ENCODE measurements around the gene NDUFA7. TPM values are rescaled to one million over a fixed set of nuclear protein-coding genes. Genes with fewer than 3 reads are reported as not detected.
"Not testable (repeated sequence)": the region's sequence is repeated elsewhere in the genome, so short reads cannot be mapped to it uniquely, and the experiment has no call there.

Gene NDUFA7
- total RNA-seq, 1 donor from 2014 or later: 40.3 TPM

DNA sequence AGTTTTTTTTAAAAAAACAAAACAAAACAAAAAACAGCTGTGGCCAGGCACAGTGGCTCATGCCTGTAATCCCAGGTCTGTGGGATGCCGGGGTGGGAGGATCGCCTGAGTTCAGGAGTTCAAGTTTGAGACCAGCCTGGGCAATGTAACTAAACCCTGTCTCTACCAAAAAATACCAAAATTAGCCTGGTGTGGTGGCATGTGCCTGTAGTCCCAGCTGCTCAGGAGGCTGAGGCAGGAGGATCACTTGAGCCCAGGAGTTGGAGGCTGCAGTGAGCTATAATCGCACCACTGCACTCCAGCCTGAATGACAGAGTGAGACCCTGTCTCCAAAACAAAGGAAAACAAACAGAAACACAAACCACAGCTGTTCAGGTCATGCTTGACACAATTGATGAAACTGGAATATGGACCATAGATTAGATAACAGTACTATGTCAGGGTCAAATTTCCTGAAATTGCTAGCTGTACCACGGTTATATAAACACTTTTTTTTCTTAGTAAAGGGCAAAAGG lies 35.9 kb upstream of the NDUFA7 start:
- Mint-ChIP-seq H3K9me3 (peaks cover 4% of the 10 kb centered on the region), H3K27ac (no peak overlapping the region), H3K4me1 (peaks cover 11% of the 10 kb centered on the region), H3K4me3 (no peak overlapping the region), H3K36me3 (no peaks in the 10 kb centered on the region), H3K27me3 (ENCODE audit: low read depth) (peaks cover 4% of the 10 kb centered on the region)
- TF ChIP-seq, protein P1, sequence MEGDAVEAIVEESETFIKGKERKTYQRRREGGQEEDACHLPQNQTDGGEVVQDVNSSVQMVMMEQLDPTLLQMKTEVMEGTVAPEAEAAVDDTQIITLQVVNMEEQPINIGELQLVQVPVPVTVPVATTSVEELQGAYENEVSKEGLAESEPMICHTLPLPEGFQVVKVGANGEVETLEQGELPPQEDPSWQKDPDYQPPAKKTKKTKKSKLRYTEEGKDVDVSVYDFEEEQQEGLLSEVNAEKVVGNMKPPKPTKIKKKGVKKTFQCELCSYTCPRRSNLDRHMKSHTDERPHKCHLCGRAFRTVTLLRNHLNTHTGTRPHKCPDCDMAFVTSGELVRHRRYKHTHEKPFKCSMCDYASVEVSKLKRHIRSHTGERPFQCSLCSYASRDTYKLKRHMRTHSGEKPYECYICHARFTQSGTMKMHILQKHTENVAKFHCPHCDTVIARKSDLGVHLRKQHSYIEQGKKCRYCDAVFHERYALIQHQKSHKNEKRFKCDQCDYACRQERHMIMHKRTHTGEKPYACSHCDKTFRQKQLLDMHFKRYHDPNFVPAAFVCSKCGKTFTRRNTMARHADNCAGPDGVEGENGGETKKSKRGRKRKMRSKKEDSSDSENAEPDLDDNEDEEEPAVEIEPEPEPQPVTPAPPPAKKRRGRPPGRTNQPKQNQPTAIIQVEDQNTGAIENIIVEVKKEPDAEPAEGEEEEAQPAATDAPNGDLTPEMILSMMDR (IDR thresholded peaks at IDR 0.05; ENCODE audit: unreplicated experiment): no peak
- no peak for DNase-seq (ENCODE audit: low spot score in 2 of 2, unreplicated experiment in 2 of 2)

DNA sequence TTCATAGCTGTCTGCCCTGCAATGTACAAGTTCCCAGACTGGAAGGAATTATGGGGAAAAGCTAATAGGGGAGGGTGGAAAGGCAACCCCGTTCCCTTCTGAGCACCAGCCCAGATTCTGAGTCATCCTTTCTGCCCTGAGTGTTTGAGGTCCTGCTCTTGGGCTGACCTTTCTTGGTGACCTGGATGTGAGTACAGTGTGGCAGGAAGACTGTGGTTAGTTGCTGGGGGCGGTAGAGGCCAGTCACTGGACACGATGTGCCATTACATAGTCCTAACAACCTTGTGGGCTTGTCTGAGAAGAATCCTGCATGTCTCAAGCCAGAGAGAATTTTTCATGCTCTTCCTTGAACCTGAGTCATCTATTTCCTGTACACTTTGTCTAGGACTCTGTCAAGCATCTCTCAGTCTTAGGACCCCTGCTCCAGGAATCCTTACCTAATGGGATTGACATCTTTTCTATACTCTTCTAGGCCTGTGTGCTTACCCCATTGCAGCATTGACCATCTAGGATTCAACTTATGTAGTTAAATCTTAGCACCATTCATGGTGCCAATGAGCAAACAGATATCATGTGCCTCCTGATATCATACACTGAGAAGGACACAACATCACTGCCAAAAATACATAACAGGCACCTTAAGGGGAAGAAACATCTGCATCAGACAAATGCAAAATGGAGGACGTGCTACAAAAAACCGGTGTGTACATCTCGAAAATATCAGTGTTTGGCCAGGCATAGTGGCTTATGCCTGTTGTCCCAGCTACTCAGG lies 34.6 kb upstream of the NDUFA7 start:
- DNase-seq (ENCODE audit: low spot score in 2 of 2, unreplicated experiment in 2 of 2): no peak
- Mint-ChIP-seq H3K27ac (no peak overlapping the region), H3K9me3 (peaks cover 4% of the 10 kb centered on the region)

DNA sequence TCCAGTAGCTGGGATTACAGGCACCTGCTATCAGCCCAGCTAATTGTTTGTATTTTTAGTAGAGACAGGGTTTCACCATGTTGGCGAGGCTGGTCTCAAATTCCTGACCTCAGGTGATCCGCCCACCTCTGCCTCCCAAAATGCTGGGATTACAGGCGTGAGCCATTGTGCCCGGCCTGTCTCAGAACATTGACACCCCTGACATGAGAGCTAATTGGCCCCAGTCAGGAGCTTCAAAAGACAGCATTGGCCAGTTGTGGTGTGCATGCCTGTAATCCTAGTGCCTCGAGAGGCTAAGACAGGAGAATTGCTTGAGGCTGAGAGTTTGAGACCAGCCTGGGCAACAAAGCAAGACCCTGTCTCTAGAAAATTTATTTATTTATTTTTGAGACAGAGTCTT lies 31.7 kb upstream of the NDUFA7 start:
- DNase-seq (ENCODE audit: low spot score in 2 of 2, unreplicated experiment in 2 of 2); H3K9me3 Mint-ChIP-seq; H3K27me3 Mint-ChIP-seq (ENCODE audit: low read depth); H3K36me3 Mint-ChIP-seq; H3K4me3 Mint-ChIP-seq; H3K27ac Mint-ChIP-seq: not testable (repeated sequence)
- H3K4me1 Mint-ChIP-seq: peaks cover 15% of the 10 kb centered on the region

More for the DNA sequence above, 34.6 kb upstream of the NDUFA7 start:
- peaks cover 13% of the 10 kb centered on the region for H3K4me1 Mint-ChIP-seq
- no peaks in the 10 kb centered on the region for H3K27me3 Mint-ChIP-seq (ENCODE audit: low read depth)
- H3K36me3 Mint-ChIP-seq: no peaks in the 10 kb centered on the region
- H3K4me3 Mint-ChIP-seq: no peak overlapping the region
- TF ChIP-seq, protein P1 (IDR thresholded peaks at IDR 0.05; ENCODE audit: unreplicated experiment): no peak

DNA sequence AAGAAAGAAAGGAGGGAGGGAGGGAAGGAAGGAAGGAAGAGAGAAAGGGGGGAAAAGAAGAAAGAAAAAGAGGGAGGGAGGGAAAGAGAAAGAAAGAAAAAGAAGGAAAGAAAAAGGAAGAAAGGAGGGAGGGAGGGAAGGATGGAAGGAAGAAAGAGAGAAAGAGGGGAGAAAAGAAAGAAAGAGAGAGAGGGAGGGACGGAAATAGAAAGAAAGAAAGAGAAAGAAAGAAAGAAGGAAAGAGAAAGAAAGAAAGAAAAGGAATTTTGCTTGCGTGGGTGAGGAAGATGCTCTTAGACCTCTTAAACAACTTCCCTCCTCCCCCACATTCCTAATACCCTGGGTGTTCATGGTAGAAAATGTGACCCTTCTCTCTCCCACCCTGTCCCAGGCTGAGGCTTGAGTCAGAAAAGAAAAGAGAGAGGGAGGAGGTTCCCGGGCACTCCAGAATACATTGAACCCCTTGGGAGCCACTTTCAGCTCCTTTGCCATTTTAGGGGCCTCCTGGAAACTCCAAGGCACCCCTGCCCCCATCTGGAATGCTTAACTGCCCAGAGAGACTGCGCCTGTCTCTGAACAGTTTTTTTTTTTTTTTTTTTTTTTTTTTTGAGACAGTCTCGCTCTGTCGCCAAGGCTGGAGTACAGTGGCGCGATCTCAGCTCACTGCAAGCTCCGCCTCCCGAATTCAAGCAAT lies 31.1 kb upstream of the NDUFA7 start:
- Mint-ChIP-seq H3K36me3 (no peaks in the 10 kb centered on the region), H3K4me1 (peaks cover 15% of the 10 kb centered on the region), H3K27me3 (ENCODE audit: low read depth) (no peaks in the 10 kb centered on the region), H3K27ac (peak overlapping the region; percentile 83), H3K4me3 (peak overlapping the region; percentile 31), H3K9me3 (peaks cover 4% of the 10 kb centered on the region)
- TF ChIP-seq, protein P1 (IDR thresholded peaks at IDR 0.05; ENCODE audit: unreplicated experiment): no peak
- DNase-seq (ENCODE audit: low spot score in 2 of 2, unreplicated experiment in 2 of 2): no peak

DNA sequence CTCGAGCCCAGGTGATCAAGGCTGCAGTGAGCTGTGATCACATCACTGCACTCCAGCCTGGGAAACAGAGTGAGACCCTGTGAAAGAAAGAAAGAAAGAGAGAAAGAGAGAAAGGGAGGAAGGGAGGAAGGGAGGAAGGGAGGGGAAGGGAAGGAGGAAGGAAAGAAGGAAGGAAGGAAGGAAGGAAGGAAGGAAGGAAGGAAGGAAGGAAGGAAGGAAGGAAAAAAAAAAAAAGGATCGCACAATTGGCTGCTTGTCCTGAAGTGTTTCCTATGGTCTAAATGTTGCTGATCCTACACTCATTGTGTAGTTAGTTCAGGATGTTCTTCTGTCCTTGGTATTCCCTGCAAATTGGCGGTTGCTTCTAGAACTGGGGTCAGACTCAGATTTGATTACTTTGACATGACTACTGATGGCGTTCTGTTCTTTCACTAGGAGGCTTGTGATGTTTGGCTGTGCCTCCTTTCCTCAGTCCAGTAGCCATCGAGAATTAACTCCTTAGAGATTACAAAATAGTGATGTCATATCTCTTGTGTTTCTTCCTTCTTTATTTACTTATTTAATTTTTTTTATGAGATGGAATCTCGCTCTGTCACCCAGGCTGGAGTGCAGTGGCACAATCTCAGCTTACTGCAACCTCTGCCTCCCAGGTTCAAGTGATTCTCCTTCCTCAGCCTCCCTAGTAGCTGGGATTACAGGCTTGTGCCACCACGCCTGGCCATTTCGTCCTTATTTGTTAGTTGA lies 28.6 kb upstream of the NDUFA7 start:
- not testable (repeated sequence) for H3K36me3 Mint-ChIP-seq; H3K4me3 Mint-ChIP-seq; H3K27me3 Mint-ChIP-seq (ENCODE audit: low read depth); DNase-seq (ENCODE audit: low spot score in 2 of 2, unreplicated experiment in 2 of 2); H3K9me3 Mint-ChIP-seq; H3K27ac Mint-ChIP-seq
- H3K4me1 Mint-ChIP-seq: peaks cover 15% of the 10 kb centered on the region

DNA sequence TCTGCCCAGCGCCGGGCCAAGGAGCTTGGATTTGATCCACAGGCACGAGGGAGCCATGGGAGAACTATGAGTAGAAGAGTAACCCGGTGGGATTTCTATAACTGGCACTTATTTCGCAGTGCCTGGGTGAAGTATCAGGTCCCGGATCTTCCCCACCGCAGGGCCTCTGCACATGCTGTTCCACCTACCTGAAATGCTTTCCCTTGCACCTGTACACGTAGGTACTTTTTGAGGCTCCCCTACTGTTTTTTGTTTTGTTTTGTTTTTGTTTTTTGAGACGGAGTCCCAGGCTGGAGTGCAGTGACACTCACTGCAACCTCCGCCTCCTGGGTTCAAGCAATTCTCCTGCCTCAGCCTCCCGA lies 22.3 kb upstream of the NDUFA7 start:
- Mint-ChIP-seq H3K9me3 (no peaks in the 10 kb centered on the region), H3K27me3 (ENCODE audit: low read depth) (peaks cover 47% of the 10 kb centered on the region), H3K4me1 (no peaks in the 10 kb centered on the region), H3K36me3 (no peaks in the 10 kb centered on the region), H3K4me3 (peak overlapping the region; percentile 65), H3K27ac (no peak overlapping the region)
- TF ChIP-seq, protein P1 (IDR thresholded peaks at IDR 0.05; ENCODE audit: unreplicated experiment): no peak
- DNase-seq (ENCODE audit: low spot score in 2 of 2, unreplicated experiment in 2 of 2): no peak

All from mesothelial cell of epicardium (in vitro differentiated cells).